HepG2 (cell line): Measurements from ENCODE around the gene SYNJ2. TPM values are rescaled to one million over a fixed set of nuclear protein-coding genes. Genes with fewer than 3 reads are reported as not detected.

ENCODE experiments used
- ETV6 ChIP-seq: sonication (generic); formaldehyde crosslinking; conservative IDR thresholded peaks from 2 replicates; pipeline ENCODE4 v1.4.0; 2020; ENCODE audit warnings: missing genetic modification reagents
- FOXA1 ChIP-seq, 2 experiments: fragments of 450-650 bp in 1 of 2; sonication (generic) in 1 of 2; formaldehyde crosslinking in 1 of 2; IDR thresholded peaks; 2 replicates each; pipeline versions ENCODE4 v1.4.0 to v1.6.1; 2016 to 2020; ENCODE audit warnings: missing genetic modification reagents in 1 of 2
- GPN1 ChIP-seq: sonication (generic); formaldehyde crosslinking; IDR thresholded peaks from 2 replicates; pipeline ENCODE4 v1.5.1; 2020; ENCODE audit warnings: missing genetic modification reagents, borderline replicate concordance
- IKZF1 ChIP-seq: fragments of 450-650 bp; IDR thresholded peaks from 2 replicates; pipeline ENCODE4 v1.7.1; 2016
- JUNB ChIP-seq: sonication (generic); formaldehyde crosslinking; IDR thresholded peaks from 2 replicates; pipeline ENCODE4 v1.8.0; 2022; ENCODE audit warnings: missing genetic modification reagents, mild to moderate bottlenecking, borderline replicate concordance
- KDM5A ChIP-seq: fragments of 200-600 bp; sonication (generic); IDR thresholded peaks from 2 replicates; pipeline ENCODE4 v1.7.0; 2018; ENCODE audit warnings: antibody characterized with exemption, mild to moderate bottlenecking, low read length, borderline replicate concordance
- MXD4 ChIP-seq: IDR thresholded peaks from 2 replicates; pipeline ENCODE4 v1.6.1; 2016; ENCODE audit warnings: mild to moderate bottlenecking, missing biosample characterization, missing genetic modification reagents
- NFRKB ChIP-seq: fragments of 450-650 bp; IDR thresholded peaks from 2 replicates; pipeline ENCODE4 v1.6.1; 2017
- POLR2AphosphoS5 ChIP-seq: IDR thresholded peaks from 2 replicates; pipeline ENCODE4 v1.6.1; 2012; ENCODE audit warnings: low read depth, low read length
- ZBTB38 ChIP-seq: sonication (generic); formaldehyde crosslinking; IDR thresholded peaks from 2 replicates; pipeline ENCODE4 v1.5.1; 2020; ENCODE audit warnings: mild to moderate bottlenecking, missing genetic modification reagents
- ZNF430 ChIP-seq: sonication (generic); formaldehyde crosslinking; IDR thresholded peaks from 2 replicates; pipeline ENCODE4 v1.9.0; 2021; ENCODE audit warnings: mild to moderate bottlenecking, missing genetic modification reagents
- ZNF550 ChIP-seq: sonication (generic); formaldehyde crosslinking; IDR thresholded peaks from 2 replicates; pipeline ENCODE4 v1.4.0; 2020; ENCODE audit warnings: mild to moderate bottlenecking, missing genetic modification reagents, borderline replicate concordance
- ZNF570 ChIP-seq: sonication (generic); formaldehyde crosslinking; IDR thresholded peaks from 2 replicates; pipeline ENCODE4 v1.4.0; 2020; ENCODE audit warnings: mild to moderate bottlenecking, missing genetic modification reagents, borderline replicate concordance
- polyA plus RNA-seq, 8 experiments: library from polyadenylated mRNA; depleted of rRNA in 3 of 8; stranded (reverse) in 7 of 8; unstranded in 1 of 8; fragments of >200 nt; fragmentation: Illumina TruSeq in 4 of 8; extraction: Trizol in 4 of 8; gene quantifications; 2 replicates each; pipeline versions ENCODE4 v1.2.1 to v1.2.3, GENCODE V29; 2011 to 2016; ENCODE audit warnings: low read depth in 4 of 8, missing spikeins in 1 of 8, mixed read lengths in 1 of 8; ENCODE audit not compliant: insufficient read depth in 1 of 8
- total RNA-seq, 5 experiments: library from RNA; depleted of rRNA; stranded (reverse); fragments of >200 nt; fragmentation: Illumina TruSeq; extraction: Trizol; gene quantifications; 2 replicates each; pipeline ENCODE4 v1.2.3, GENCODE V29; 2016; ENCODE audit warnings: low read depth in 1 of 5
- TF ChIP-seq, protein P1 (sequence below): sonication (generic); formaldehyde crosslinking; IDR thresholded peaks from 2 replicates; pipeline ENCODE4 v1.5.0; 2020; ENCODE audit warnings: mild to moderate bottlenecking, missing genetic modification reagents, borderline replicate concordance
- TF ChIP-seq, protein P2 (sequence below): sonication (generic); formaldehyde crosslinking; IDR thresholded peaks from 2 replicates; pipeline ENCODE4 v1.5.0; 2020; ENCODE audit warnings: missing genetic modification reagents

Gene SYNJ2
- total and polyA plus RNA-seq, 2 of the 13 experiments (the other 11 are each of a cell fraction or from before 2014, with no cell fraction given) = 39.1 to 57.6 TPM

DNA sequence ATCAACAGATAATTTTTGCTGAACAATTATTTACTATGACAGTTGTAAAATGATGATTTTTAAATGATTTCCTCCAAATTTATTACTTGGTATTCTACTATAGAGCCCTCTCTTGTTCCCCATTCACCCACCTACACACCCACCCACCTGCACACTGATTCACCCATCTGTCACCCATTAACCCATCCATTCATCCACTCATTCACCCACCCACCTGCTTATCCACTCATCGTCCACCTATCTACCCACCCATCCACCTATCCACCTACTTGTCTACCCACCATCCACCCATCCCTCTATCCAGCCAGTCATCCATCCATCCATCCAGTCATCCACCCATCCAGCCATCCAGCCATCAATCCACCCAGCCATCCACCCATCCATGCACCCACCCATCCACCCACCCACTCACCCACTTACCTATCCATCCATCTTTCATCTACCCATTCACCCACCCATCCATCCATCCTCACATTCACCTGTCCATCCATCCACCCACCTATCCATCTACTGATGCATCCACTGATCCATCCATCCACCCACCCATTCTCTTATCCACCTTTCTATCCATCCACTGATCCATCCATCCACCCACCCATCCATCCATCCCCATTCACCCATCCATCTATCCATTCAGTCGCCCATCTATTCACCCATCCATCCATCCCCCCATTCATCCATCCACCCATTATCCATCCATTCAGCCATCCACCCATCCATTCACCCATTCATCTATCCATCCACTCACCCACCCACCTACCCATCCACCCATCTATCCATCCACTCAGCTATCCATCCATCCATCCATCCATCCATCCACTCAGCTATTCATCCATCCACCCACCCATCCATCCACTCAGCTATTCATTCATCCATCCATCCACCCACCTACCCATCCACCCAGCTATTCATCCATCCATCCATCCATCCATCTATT lies 72.0 kb downstream of the SYNJ2 start (continued):
- TF ChIP-seq ETV6 (CRISPR knock-in tag) (no peak), ZNF570 (no peak), ZBTB38 (CRISPR knock-in tag) (no peak), POLR2AphosphoS5 (0 out of 2 replicates have a peak, but pooled peaks have one; percentile 14), ZNF550 (CRISPR knock-in tag) (no peak), JUNB (CRISPR knock-in tag) (0 out of 2 replicates have a peak, but pooled peaks have one; percentile 38), ZNF430 (CRISPR knock-in tag) (no peak), MXD4 (no peak), NFRKB (0 out of 2 replicates have a peak, but pooled peaks have one; percentile 7), FOXA1 (IDR thresholded peaks at IDR 0.05) (0 out of 2 replicates have a peak, but pooled peaks have one; percentile 6), FOXA1 (CRISPR knock-in tag; IDR thresholded peaks at IDR 0.05) (no peak), IKZF1 (peak; percentile 29; the same call in 1 of the 2 replicates), GPN1 (CRISPR knock-in tag) (no peak), KDM5A (no peak)
- TF ChIP-seq, protein P1, sequence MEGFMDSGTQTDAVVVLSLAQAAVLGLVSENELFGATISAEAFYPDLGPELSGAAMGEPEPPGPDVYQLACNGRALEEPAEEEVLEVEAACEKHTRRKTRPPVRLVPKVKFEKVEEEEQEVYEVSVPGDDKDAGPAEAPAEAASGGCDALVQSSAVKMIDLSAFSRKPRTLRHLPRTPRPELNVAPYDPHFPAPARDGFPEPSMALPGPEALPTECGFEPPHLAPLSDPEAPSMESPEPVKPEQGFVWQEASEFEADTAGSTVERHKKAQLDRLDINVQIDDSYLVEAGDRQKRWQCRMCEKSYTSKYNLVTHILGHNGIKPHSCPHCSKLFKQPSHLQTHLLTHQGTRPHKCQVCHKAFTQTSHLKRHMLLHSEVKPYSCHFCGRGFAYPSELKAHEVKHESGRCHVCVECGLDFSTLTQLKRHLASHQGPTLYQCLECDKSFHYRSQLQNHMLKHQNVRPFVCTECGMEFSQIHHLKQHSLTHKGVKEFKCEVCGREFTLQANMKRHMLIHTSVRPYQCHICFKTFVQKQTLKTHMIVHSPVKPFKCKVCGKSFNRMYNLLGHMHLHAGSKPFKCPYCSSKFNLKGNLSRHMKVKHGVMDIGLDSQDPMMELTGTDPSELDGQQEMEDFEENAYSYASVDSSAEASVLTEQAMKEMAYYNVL (CRISPR knock-in tag) = 0 out of 2 replicates have a peak, but pooled peaks have one; percentile 34
- TF ChIP-seq, protein P2, sequence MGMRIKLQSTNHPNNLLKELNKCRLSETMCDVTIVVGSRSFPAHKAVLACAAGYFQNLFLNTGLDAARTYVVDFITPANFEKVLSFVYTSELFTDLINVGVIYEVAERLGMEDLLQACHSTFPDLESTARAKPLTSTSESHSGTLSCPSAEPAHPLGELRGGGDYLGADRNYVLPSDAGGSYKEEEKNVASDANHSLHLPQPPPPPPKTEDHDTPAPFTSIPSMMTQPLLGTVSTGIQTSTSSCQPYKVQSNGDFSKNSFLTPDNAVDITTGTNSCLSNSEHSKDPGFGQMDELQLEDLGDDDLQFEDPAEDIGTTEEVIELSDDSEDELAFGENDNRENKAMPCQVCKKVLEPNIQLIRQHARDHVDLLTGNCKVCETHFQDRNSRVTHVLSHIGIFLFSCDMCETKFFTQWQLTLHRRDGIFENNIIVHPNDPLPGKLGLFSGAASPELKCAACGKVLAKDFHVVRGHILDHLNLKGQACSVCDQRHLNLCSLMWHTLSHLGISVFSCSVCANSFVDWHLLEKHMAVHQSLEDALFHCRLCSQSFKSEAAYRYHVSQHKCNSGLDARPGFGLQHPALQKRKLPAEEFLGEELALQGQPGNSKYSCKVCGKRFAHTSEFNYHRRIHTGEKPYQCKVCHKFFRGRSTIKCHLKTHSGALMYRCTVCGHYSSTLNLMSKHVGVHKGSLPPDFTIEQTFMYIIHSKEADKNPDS (CRISPR knock-in tag) = no peak
